Vagina (tissue), 2 donors: ENCODE measurements around the gene BMAL1. TPM values are rescaled to one million over a fixed set of nuclear protein-coding genes. Genes with fewer than 3 reads are reported as not detected.

ENCODE experiments used
- DNase-seq, 2 donors: peaks; one replicate each; pipeline ENCODE4 v3.0.0-alpha.2; 2017; ENCODE audit errors: extremely low spot score in 2 of 2
- H3K27ac ChIP-seq: fragments of 200-600 bp; sonication (generic); one replicate; pipeline ENCODE4 v1.5.1; 2019
- H3K27me3 ChIP-seq: fragments of 200-600 bp; sonication (generic); one replicate; pipeline ENCODE4 v1.5.1; 2019
- H3K36me3 ChIP-seq, 2 donors: fragments of 200-600 bp; sonication (generic); one replicate each; pipeline ENCODE4 v1.5.1; 2017 to 2019
- H3K4me1 ChIP-seq: fragments of 200-600 bp; sonication (generic); one replicate; pipeline ENCODE4 v1.5.1; 2019
- H3K4me3 ChIP-seq, 2 donors: fragments of 200-600 bp; sonication (generic); 1 replicate in 1 of 2; 2 replicates in 1 of 2; pipeline ENCODE4 v1.5.1; 2016 to 2019
- H3K9me3 ChIP-seq: fragments of 200-600 bp; sonication (generic); one replicate; pipeline ENCODE4 v1.5.1; 2019
- POLR2A ChIP-seq, 2 donors: fragments of 450-650 bp; IDR thresholded peaks; one replicate each; pipeline ENCODE4 v1.6.1; 2017; ENCODE audit warnings: antibody characterized with exemption in 2 of 2, mild to moderate bottlenecking in 2 of 2, moderate library complexity in 2 of 2
- POLR2AphosphoS5 ChIP-seq, 2 donors: sonication (generic); formaldehyde crosslinking; IDR thresholded peaks; one replicate each; pipeline ENCODE4 v1.9.0; 2017; ENCODE audit warnings: antibody characterized with exemption in 2 of 2, mild to moderate bottlenecking in 2 of 2, low read depth in 1 of 2; ENCODE audit not compliant: insufficient read depth in 1 of 2
- intact Hi-C: fragments of 100-400 bp; cut with DNase I; formaldehyde crosslinking; loops from one replicate; pipeline ENCODE4 v1.15.1; 2023
- total RNA-seq: library from RNA; depleted of rRNA; stranded (reverse); fragments of >200 nt; gene quantifications from one replicate; pipeline ENCODE4 v1.2.3, GENCODE V29; 2016
- TF ChIP-seq, protein P1 (sequence below), 3 experiments: fragments of 450-650 bp in 2 of 3; fragments of 200-600 bp in 1 of 3; sonication (generic) in 1 of 3; IDR thresholded peaks; one replicate each; pipeline ENCODE4 v1.5.1; 2017 to 2019; ENCODE audit warnings: antibody characterized with exemption in 3 of 3, mild to moderate bottlenecking in 2 of 3, moderate library complexity in 2 of 3

BMAL1 gene
- total RNA-seq, 1 donor from 2014 or later: 44.0 TPM

DNA sequence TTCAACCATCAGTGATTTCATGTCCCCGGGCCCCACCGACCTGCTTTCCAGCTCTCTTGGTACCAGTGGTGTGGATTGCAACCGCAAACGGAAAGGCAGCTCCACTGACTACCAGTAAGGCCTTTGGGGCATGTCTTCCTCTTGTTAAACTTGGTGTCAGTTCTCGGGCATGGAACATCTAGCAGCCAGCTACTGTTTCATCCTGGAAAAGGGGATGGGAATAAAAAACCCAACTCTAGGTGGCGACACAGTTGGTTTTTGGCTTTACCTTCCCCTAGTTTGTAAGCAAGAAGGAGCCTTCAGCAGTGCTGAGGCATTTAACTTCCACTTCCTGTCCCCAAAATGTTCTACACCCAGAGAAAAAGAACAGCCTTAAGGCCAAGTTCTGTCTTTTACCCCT, 76.7 kb downstream of the BMAL1 start:
- H3K9me3 ChIP-seq: no peaks in the 10 kb centered on the region
- DNase-seq: no peak
- no peaks in the 10 kb centered on the region for H3K27me3 ChIP-seq
- H3K27ac ChIP-seq: no peak overlapping the region
- H3K4me1 ChIP-seq: no peaks in the 10 kb centered on the region
- no peak for TF ChIP-seq POLR2A (IDR thresholded peaks at IDR 0.05)
- no peak for TF ChIP-seq POLR2AphosphoS5 (IDR thresholded peaks at IDR 0.05; ENCODE audit: insufficient read depth in 1 of 2, low read depth in 1 of 2)
- H3K36me3 ChIP-seq: peaks cover 0 to 20% of the 10 kb centered on the region in 2 donors
- H3K4me3 ChIP-seq: no peak overlapping the region
- intact Hi-C loops: no loop called here

DNA sequence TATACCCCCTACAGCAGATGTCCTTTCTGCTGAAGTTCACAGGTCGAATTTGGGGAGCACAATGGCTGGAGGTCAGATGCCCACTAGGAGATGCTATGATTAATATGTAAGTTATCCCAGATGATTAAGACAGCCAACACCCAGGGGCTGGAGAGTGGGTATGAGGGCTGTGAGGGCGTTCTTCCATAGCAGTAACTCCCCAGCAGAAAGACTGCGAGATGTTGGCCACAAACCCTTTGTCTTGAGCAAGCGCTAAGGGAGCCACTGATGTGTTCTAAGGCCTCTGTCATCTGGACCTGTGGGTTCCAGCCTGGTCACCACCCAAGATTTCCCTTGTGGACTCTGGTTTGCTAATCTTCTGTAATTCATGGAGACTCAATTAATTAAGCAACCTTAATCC, 77.6 kb downstream of the BMAL1 start:
- Histone ChIP-seq H3K9me3 (no peaks in the 10 kb centered on the region), H3K4me3 (no peak overlapping the region), H3K4me1 (no peaks in the 10 kb centered on the region), H3K27ac (no peak overlapping the region), H3K36me3 (peaks cover 0 to 29% of the 10 kb centered on the region in 2 donors), H3K27me3 (no peaks in the 10 kb centered on the region)
- no peak for DNase-seq
- TF ChIP-seq, protein P1, sequence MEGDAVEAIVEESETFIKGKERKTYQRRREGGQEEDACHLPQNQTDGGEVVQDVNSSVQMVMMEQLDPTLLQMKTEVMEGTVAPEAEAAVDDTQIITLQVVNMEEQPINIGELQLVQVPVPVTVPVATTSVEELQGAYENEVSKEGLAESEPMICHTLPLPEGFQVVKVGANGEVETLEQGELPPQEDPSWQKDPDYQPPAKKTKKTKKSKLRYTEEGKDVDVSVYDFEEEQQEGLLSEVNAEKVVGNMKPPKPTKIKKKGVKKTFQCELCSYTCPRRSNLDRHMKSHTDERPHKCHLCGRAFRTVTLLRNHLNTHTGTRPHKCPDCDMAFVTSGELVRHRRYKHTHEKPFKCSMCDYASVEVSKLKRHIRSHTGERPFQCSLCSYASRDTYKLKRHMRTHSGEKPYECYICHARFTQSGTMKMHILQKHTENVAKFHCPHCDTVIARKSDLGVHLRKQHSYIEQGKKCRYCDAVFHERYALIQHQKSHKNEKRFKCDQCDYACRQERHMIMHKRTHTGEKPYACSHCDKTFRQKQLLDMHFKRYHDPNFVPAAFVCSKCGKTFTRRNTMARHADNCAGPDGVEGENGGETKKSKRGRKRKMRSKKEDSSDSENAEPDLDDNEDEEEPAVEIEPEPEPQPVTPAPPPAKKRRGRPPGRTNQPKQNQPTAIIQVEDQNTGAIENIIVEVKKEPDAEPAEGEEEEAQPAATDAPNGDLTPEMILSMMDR (IDR thresholded peaks at IDR 0.05): no peak
- TF ChIP-seq POLR2A (IDR thresholded peaks at IDR 0.05) (no peak), POLR2AphosphoS5 (IDR thresholded peaks at IDR 0.05; ENCODE audit: insufficient read depth in 1 of 2, low read depth in 1 of 2) (no peak)
- intact Hi-C loops: no loop called here

DNA sequence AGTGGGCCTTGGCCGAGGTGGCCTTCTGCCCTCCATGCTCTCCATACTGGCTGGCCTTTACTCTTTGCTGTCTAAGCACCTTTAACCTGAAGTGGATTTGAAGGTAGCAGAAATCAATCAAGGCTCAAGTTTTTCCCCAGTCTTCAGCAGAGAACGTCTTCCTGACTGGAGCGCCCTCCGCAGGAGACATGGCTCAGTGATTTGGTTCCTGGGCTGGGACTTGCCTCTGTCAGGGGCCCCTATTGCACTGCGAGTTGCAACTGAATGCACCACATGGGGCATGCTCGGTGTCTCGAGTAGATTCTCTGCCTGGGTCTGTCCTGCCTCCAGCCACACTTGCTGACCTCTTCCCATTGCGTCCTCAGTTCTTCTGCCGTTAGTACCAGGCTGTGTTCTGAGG, 79.6 kb downstream of the BMAL1 start:
- Histone ChIP-seq H3K36me3 (peaks cover 0 to 47% of the 10 kb centered on the region in 2 donors), H3K4me3 (no peak overlapping the region)

GRCh38 chr11:13358596-13359270, 81.1 kb downstream of the BMAL1 start:
- Histone ChIP-seq H3K27me3 (no peaks in the 10 kb centered on the region), H3K36me3 (peaks cover 0 to 47% of the 10 kb centered on the region in 2 donors), H3K4me3 (no peak overlapping the region), H3K9me3 (no peaks in the 10 kb centered on the region), H3K4me1 (no peaks in the 10 kb centered on the region), H3K27ac (no peak overlapping the region)
- no peak for DNase-seq
- intact Hi-C loops: no loop called here
- TF ChIP-seq POLR2A (IDR thresholded peaks at IDR 0.05) (no peak), POLR2AphosphoS5 (IDR thresholded peaks at IDR 0.05; ENCODE audit: insufficient read depth in 1 of 2, low read depth in 1 of 2) (no peak)
- TF ChIP-seq, protein P1 (IDR thresholded peaks at IDR 0.05): no peak

More for the DNA sequence above, 79.6 kb downstream of the BMAL1 start:
- intact Hi-C loops: no loop called here
- Histone ChIP-seq H3K27ac (no peak overlapping the region), H3K9me3 (no peaks in the 10 kb centered on the region), H3K27me3 (no peaks in the 10 kb centered on the region), H3K4me1 (no peaks in the 10 kb centered on the region)
- TF ChIP-seq, protein P1 (IDR thresholded peaks at IDR 0.05): no peak
- no peak for TF ChIP-seq POLR2A (IDR thresholded peaks at IDR 0.05)
- no peak for TF ChIP-seq POLR2AphosphoS5 (IDR thresholded peaks at IDR 0.05; ENCODE audit: insufficient read depth in 1 of 2, low read depth in 1 of 2)
- DNase-seq: no peak

GRCh38 chr11:13362596-13363109, 85.1 kb downstream of the BMAL1 start:
- no peak overlapping the region for H3K27ac ChIP-seq
- no peak for TF ChIP-seq POLR2A (IDR thresholded peaks at IDR 0.05)
- TF ChIP-seq, protein P1 (IDR thresholded peaks at IDR 0.05): no peak
- TF ChIP-seq POLR2AphosphoS5 (IDR thresholded peaks at IDR 0.05; ENCODE audit: insufficient read depth in 1 of 2, low read depth in 1 of 2): no peak
- H3K4me1 ChIP-seq: no peaks in the 10 kb centered on the region
- intact Hi-C loops: no loop called here
- DNase-seq: no peak
- peaks cover 4 to 69% of the 10 kb centered on the region in 2 donors for H3K36me3 ChIP-seq
- H3K27me3 ChIP-seq: no peaks in the 10 kb centered on the region
- no peaks in the 10 kb centered on the region for H3K9me3 ChIP-seq
- H3K4me3 ChIP-seq: no peak overlapping the region
